Measurements from ENCODE around the gene ETNPPL.

Gene ETNPPL

DNA sequence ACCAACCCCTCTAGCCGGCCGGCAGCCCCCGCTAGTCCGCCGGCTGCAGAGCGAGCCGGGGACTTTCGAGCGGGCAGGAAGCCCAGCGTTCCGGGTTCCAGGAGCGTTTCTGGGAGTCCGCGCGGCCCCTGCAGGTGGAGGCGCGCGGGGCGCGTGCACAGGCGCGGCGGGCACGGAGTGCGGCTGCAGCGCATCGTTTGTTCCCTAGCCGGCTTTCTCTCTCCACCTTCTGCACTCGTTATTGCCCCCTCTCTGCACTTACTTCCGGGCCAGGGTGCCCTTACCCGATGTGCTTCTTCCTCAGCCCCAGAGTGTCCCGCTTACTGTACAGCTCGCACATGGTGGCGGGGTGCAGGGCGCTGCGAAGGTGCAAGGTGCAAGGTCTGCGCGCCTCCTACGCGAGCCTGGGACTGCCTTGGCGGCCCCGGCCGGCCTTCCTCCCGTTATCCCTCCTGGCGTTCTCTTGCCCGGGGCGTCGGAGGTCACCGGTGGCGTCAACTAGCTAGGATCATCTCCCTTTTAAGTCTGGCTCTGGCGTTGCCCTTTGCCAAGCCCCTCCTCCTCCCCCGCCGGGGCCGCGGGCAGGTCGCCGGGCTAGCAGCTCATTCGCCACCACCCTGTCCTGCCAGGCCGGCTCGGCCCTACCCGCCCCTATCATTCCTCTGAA, at the start of gene ETNPPL:
Gene ETNPPL, minus strand, starts transcription at position 495 of the 667 bp plus-strand sequence. Its CDS starts 155 bp downstream, at position 340.
- DNase-seq: no peak

DNA sequence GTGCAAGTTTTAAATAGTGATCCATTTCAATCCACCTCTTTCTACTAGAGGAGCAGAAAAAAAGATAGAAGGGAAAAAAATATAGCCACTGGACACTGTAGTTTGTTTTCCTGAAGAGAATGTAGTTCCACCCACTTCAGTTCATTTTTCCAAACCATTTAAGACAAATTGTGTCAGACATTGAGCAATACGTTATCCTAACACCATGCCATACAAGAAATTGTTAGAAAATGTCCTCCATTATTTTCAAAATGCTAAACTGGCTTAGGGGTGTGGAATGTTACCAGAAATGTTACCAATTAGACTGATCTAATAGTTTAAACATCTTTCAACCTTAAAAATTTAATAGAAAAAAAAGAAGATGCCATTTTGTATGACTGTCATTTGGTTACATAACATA, 48.6 kb upstream of the ETNPPL start:
- DNase-seq: no peak

DNA sequence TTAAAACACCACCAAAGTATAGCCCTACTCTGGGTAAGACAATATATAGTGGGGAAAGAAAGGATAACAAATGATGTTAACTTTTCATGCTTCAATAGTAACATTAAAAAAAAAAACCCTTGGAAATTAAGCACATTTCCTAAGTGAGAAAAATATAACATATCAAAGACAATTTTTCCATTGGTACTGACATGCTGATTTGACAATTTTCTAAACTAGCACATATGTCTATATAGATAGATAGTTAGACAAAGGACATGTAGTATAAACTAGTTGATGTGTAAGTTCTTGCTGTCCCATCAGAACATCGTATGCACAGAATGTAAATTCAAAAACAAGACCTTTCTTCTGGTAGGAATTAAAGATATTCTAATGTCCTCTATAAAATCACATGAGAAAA, 47.2 kb upstream of the ETNPPL start:
- DNase-seq: no peak

DNA sequence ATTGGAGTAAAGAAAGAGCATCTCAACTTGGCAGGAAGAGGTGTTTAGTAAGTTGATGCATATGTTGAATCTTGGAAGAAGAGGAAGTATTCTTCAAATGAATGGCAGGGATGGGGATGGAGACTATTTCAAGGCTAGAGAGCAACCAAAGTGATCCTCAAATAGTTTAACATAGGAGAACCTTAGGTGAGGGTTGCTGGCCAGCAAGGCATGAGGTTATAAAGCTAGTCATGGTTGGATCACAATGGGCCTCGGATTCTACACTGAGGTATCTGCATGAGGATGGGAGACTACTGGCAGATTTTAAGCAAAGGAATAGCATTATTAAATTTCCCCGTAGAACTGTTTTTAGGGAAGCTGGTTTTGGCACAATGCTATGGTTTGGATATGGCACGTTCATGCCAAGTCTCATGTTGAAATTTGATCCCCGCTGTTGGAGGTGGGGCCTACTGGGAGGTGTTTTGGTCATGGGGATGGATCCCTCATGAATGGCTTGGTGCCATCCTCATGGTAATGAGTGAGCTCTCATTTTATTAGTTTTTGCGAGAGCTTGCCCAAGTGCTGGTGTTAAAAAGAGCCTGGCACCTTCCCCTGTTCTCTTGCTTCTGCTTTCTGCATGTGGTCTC, 41.9 kb upstream of the ETNPPL start:
- no peak for DNase-seq

DNA sequence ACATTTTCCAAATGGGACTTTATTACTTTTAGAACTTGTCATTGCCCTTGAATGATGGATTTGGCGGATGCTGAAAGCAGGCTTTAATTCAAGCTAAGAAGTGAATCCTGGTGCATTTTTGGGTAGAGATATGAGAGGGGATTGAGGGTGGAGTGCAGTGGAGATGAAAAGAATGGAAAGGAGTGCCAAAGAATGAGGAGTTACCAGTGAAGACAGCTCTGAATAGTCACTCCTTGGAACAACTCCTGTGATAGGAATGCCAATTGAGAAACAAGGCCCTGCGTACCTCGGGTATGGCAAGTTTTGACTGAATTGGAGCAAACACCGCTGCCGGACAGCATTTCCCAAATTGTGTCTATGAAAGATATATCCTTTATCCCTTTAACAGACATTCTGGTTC, 36.5 kb upstream of the ETNPPL start:
- DNase-seq: no peak

DNA sequence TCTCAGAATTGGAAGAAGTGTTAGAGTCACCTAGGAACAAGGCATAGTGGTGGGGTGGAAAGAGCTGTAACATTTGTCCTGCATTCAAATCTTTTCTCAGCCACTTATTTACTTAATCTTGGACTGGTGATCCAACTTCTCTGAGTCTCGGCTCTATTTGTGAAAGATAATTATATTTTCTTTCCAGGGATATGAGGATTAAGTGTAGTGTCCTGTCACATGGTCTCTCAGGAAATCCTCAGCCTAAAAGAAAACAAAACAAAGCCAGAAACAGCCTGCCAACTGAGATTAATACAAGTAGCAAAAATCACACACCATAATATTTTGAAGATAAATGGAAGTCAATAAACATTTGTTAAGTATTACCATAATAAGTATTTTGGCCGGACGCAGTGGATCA, 33.3 kb upstream of the ETNPPL start:
- no peak for DNase-seq

DNA sequence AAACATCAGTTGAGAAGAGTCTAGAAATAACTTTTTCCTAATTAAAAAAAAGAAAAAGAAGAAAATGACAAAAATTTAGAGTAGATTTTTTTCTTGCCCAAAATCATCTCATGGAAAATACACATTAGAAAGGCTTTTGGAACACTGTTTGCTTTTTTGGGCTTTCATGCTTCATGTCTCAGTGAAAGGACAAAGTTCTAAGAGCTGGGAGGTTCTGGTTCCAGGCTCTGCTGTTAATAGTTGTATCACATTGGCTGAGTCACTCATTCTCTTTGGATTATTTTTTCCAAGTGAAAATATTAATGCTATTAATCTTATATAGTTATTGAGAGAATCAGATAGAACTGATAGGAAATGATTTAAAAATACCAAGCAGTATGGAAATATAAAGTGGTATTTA, 32.9 kb upstream of the ETNPPL start:
- DNase-seq: no peak

DNA sequence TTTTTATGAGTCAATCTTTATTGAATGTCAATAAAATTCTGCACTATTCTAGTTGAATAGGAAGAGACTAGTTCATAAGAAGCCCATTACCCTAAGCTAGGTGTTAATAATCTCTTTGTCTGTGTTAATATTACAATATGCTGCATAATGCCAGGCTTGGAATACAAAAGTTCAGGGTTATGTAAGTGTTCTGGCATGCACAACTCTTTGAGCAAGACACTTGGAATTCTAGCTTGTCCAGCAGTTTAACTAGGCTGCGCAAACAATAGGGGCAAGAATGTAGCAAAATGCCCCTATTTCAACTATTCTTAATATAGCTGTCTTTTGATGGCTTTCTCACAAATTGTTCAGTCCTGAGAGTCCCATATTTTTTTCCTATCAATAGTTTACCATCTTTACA, 31.3 kb upstream of the ETNPPL start:
- no peak for DNase-seq

DNA sequence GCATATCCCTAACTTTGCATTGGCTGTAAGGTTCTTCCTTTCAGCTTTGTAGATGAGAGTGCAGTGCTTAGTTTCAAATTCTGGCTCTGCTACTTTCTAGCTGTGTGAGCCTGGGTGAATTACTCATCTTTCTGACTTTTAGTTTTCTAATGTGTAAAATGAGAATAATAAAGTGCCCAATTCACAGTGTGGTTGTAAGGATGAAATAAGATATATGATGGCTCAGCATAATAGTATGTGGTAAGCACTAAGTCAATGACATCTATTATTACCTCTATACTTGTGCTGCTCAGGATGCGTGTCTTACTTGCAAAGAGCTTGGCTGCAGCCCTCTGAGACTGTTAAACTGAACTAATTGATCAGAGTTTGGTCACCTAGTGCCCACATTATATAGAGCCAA, 30.6 kb upstream of the ETNPPL start:
- DNase-seq: no peak

DNA sequence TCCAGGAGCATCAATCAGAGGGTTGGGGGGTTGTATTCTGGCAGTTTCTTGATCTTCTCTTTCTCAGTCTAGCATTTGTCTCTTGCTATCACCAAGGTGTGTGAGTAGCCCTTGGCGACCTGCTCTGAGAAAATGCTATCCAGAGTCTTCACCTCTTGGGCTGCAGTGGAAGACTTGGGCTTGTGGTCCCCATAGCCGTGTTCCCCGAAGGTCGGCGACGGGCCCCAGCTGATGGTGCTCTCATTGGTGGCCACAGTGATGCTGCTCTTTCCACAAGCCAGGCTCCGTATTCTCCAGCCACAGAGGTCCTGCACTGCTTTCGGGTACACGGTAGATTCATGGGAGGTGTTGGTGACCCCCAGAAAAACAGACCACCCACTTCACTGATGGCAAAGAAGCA, 25.9 kb upstream of the ETNPPL start:
- no peak for DNase-seq

DNA sequence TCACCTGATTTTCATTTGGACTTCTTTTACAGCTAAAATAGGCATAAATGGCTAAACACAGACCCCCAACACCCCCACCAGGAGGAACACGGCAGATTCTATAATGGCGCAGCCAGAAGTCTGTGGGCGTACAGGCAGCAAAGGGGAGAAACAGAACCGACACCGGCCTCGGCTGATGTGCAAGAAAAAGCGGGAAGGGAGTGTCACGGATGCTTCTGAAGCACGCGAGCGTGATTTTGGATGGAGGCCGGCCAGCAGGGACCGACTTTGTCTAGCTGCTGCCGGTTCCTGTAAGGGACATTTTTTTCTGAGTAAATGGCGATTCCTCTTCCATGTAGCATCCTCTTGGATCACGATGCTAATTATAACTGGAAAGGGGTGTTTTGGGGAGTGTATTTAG, 24.9 kb upstream of the ETNPPL start:
- no peak for DNase-seq

DNA sequence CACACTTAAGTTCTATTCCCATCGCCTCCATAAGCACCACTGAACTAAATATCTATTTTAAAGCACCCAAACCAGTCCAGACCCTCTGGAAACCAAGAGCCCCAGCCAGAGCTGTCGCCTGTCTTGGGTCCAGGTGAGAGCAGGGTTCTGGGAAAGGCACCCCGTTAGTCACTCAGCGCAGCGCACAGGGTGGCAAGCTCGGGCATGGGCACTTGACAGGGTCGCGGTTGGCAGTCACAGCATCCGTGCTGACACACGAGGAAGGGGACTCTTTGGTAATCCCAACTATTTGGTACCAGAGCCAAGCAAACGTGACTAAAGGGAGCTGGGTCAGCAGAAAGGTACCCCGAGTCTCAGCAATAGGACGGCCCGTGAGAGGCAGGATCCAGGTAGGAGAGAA, 24.3 kb upstream of the ETNPPL start:
- DNase-seq: no peak

DNA sequence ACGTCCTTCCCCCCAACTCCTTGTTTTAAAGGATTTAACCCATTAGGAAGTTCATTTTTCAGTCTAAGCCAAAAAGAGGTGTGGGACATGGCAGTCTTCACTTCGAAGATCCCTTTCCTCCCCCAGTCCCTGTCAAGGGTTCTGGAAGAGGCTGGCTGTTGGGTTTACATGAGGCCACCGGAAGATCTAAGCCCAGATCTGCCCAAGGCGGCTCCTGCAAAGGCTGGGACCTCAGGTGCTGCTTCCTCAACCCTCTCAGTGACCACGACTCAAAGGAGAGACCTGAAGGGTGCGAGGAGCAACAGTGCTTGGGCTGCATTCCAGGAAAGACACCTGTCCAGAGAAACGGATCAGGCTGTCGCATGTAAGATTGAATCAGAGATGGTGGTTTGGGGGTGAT, 23.5 kb upstream of the ETNPPL start:
- no peak for DNase-seq

DNA sequence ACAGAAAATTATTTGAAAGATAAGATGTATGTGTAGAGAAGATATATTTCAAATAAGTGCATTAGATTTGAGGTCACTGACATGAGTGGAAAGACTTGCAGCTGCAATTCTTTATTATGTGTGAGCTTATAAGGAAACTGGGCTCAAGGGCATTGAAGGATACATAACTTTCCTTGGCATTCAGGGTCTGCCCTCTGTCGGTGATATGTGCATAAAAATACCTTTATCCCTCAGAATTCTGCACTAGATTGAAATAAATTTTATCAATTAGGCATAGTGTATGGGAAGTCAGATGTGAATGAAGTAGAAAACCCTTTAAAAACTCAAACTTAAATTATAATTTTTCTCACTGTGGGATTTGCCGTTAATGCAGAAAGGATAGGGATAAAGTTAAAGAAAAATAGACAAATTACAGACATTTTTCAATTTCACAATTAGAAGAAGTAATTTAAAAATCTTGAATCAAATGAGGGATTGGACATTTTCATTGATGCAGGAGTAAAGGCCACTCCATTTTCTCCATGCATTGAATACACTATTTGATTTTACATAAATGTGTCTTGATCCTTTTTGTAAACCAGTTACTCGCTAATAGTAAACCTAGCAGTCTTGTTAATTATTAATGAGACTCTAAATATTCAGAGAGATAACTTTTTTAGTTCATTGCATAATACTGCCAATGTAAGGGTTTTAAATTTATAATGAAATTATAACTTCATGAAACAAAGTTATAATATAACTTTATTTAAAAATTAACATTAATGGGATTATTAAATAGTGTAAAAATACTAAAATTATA, 21.0 kb upstream of the ETNPPL start:
- DNase-seq: no peak

DNA sequence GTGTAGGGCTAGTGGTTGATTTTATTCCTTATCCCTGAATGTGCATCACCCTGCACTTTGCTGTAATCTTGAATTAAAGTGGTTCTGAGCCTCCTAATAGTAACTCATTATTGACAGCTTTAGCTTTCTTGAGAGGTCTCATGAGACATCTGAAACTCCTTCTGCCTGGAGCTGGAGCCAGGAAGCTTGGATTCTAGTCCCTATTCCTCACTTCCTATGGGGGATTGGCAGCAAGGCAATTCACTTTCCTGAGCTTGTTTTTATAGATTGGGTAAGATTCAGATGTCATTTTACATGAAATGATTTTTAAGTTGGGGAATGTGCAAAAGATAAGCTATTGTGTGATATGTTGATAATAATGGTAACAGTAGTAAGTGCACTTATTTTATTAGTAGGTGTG, 17.1 kb upstream of the ETNPPL start:
- DNase-seq: no peak

DNA sequence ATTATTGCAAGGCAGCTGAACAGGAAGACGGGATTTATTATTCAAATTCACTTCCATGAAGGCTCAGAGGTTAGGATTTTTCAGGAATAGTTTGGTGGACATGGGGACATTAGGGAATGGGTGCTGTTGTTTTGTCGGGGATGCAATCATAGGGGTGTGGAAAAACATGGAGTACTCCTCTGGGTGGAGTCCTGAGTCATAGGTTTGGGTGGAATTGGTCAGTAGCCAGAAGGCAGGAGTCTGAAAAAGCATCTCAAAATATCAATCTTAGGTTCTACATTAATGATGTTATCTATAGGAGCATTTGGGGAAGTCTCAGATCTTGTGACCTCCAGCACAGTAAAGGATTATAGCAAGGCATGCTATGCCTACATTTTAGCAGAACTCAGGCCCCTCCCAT, 14.5 kb upstream of the ETNPPL start:
- DNase-seq: no peak

DNA sequence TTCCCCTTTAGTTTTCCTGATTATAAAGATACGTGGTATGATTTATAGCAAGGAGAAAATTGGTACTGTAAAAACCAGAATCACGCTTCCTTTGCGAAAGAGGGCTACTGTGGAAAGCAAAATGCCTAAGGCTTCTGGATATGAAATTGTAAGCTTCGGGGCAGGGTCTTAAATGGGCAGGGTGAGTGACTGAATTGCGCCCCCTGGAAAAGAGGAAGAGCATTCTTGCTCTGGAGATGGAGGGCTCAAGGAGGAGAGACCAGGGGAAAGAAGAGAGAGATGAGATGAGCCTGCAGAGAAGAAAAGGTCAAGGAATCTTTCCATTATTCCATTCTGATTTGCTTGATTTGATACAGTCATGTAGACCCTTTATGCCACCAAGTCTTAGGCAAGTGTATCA, 13.1 kb upstream of the ETNPPL start:
- no peak for DNase-seq

DNA sequence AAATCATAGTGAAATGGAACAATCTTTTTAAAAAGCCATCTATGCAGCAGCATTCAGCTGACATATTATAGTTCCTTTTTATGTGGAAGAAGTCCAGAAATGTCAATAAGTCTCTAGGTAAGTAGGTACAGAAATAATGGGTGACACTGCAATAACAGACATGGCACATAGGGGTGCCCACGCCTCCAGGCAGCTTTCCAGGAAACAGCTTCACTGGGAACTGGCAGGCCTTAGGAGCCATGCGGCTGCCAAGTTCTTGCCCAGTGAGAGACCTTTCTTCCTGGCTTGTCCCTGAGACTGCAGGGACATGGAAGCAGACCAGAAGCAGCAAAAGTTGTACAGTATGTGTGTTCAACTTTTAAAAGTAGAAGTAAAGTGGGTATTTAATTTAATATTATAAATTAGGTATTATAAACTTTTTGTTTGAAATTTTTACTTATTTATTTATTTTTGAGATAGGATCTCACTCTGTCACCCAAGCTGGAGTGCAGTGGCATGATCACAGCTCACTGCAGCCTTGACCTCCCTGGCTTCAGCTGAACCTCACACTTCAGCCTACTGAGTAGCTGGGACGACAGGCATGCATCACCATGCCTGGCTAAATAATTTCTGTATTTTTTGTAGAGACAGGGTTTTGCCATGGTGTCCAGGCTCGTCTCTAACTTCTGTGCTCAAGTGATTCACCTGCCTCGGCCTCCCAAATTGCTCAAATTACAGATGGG, 12.1 kb upstream of the ETNPPL start:
- no peak for DNase-seq

DNA sequence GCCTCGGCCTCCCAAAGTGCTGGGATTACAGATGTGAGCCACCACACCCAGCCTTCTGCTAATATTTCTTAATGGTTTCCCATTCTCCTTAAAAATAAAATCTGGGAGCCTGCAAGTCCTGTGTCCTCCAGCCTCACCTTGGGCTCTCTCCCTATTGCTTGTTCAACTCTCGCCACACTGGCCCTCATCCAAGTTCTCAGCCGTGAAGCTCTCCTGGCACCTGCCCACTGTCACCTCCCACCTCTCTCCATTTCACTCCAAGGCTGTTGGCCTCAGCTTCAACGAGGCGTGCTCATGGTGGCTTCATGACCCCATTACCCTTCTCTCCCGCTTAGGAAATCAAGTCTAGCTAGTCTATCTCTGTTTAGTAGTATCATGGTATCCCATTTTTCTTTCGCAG, 9.5 kb upstream of the ETNPPL start:
- no peak for DNase-seq

DNA sequence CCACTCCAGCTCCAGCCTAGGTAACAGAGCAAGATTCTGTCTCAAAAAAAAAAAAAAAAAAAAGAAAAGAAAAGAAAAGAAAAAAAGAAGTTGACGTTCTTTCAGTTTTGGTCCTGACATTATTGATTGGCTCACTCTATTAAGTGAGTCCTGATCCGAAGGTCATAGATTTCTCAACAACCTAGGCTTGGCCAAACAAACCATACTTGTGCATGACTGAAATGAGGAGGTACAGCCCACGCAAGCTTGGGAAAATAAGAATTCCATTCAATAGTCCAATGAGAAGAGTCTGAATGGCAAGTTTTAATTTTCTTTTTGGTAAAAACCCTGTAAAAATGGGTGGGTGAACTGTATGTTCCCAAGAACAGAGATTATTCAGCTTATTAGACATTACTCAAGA, 3.2 kb upstream of the ETNPPL start:
- no peak for DNase-seq

DNA sequence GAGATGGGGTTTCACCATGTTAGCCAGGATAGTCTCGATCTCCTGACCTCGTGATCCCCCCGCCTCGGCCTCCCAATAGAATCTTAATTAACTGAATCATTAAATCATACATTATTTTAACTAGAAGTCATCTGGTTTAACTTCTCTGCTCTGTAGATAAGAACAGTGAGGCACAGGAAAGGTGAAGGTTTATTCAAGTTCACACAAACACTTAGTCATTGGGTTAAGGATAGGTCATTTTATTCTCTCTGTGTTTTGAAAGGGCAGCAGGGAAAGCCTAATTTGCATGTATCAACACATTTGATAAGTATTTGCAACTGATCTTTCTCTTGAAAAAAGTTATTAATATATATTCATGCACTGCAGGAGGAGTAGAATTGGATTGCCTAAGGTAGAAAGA, 1.1 kb upstream of the ETNPPL start:
- no peak for DNase-seq

DNA sequence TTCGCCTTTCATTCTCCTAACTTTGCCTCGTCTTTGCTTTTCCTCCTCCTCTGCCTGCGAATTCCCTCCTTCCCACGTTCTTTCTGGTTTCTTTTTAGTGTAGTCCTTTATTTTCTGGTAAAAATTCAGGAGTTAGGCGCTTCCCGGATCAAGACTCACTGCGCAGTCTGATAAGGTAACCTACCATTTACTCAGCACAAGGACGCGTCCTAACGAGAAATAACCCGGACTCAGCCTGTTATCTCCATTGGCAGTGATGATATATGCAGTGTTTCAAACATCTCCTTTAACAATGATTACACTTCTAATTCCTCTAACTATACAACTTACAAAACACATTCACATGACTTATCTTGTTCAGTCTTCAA, 357 bp upstream of the ETNPPL start:
- DNase-seq: no peak

DNA sequence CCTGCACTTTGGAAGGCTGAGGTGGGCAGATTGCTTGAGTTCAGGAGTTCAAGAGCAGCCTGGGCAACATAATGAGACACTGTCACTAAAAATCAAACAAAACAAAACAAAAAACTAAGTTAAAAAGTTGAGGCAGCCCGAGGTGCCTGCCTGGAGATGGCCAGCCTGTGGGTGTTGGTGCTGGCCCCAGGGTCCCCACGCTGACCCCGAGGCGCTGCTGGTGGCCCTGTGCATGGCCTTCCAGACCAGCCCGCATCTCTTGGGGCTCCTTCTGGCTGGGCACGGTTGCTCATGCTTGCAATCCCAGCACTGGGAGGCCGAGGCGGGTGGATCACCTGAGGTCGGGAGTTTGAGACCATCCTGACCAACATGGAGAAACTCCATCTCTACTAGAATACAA, 4.4 kb downstream of the ETNPPL start:
- no peak for DNase-seq

DNA sequence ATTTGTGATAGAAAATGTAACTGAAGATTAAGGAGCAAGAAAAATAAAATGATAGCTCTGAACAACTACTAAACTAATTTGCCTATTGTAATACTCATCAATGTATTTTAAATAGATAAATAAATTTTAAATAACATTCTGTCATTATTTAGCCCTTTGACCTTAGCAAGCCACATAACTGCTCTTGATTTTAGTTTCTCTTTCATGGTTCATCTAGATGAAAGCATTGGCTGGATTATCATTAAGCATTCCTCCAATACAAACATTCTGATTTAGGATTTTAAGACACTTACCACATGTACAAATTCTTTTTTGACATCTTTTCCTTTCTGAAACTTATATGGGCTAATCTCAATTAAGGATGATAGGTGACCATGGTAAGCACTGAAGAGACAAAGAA, 8.5 kb downstream of the ETNPPL start:
- no peak for DNase-seq
